CD1c-positive myeloid dendritic cell (primary cell): ENCODE results near the gene TIMD4.

Experiments used
- DNase-seq: peaks from one replicate; pipeline ENCODE4 v3.0.0-alpha.2; 2016; ENCODE audit errors: extremely low spot score

The TIMD4 gene

DNA sequence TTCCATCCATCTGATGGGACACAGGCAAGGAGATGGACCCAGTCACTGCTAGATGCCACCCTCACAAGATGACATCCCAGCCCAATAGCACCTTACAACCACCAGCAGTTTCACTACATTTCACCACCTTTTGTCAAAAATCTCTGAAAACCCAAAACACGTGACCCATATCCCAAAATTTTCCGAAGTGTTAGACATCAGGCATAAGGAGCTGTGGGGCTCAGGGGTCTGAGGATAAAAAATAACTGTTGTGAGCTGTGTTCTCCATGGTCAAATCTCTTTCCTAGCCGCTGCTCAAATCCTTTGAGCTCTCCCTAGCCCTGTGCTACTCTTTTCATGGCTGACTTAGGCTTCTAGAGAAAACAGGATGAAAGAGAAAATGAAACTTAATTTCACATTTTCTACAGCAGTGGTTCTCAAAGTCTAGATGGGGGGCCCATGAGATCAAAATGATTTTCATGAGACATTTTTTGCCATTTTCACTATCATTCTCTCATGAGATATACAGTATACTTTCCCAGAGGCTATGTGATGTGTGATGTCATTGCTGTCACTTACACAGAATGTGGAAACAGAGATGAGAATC, 40.7 kb downstream of the TIMD4 start:
- DNase-seq: no peak

DNA sequence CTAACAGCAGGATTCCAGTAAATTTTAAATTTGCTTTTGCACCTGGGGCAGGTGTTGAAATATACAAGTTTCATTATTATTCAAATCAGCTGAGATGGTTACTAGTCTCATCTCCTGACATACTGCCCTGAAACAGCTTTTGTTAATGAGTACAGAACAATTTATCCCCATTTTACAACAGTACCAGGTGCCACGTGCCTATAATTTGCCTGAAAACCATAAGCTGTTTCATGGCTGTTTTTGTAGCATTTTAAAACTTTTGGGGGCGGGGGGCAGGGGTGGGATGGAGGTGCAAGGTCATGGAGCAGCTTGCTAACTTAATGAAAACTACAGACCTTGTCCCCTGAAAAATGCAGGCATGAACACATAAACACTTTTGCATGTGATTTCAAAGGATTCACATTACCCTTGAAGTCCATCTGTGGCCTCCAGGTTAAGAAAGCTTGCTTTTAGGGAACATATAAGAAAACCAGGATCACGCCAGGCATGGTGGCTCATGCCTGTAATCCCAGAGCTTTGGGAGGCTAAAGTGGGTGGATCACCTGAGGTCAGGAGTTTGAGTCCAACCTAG, 42.1 kb downstream of the TIMD4 start:
- no peak for DNase-seq

DNA sequence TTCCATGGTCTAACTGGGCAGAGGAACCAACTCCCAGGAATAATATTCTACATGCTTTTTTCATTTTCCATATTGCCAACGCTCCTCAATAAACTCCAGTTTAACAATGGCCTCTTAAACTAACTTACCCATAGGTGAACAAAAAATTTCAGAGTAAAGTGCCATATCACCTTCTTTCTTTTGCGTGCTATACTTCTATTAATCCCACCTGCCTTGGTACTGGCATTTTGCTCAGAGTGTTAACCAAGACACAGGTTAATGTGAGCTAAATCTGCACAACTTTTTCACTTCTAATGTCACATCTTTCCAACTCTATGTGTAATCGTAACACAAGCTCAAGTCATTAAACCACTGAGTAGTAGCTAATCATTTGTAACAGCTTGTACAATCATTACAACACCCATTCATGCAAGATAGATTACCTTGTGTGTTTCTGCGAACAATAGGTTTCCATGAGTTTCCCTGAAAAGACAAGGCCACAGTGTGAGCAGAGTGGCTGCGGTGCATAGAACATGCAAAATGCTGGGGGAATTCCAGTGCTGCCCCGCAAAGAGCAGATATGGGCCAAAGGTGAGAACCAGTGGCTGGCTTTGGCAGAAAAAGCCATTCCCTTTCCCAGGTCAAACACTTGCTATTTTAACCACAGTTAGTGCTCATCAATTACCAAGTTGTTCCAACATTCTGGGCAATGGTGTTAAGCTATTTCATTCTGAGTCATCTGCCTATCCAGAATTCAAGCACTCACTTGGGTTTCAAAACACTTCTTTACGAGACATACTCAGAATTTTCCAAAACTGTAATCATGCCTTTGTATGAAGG, 42.8 kb downstream of the TIMD4 start:
- DNase-seq: no peak

DNA sequence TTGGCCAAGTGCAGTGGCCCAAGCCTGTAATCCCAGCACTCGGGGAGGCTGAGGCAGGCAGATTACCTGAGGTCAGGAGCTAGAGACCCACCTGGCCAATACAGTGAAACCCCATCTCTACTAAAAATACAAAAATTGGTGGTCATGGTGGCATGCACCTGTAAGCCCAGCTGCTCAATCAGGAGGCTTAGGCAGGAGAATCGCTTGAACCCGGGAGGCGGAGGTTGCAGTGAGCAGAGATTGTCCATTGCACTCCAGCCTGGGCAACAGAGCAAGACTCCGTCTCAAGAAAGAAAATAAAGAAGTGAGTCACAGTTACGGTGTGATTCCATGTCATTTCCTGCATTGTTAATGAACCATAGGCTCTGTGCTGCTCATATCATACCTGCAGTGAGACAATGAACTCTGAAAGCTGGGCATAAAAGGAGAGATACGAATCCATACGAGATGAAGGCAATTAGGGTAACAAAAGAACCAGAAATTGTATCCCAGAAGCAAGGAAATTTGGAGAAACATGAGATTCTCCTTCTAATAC, 44.6 kb downstream of the TIMD4 start:
- no peak for DNase-seq

DNA sequence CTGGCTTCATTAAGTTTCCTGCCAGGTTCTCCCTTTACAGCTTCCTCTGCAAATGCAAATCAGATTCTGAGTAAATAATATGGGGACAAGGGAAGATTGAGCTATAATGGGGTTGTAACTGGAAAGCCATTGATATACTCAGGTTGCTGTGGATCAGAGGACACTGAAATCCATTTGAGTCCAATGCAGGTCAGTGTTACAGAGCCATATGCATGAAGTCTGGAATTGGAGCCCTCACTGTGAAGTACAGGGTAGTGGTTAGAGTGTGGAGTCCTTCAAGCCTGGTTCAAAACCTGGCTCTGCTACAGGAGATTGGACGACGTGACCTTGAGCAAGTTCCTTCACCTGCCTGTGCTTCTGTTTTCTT, 48.7 kb downstream of the TIMD4 start:
- DNase-seq: no peak

DNA sequence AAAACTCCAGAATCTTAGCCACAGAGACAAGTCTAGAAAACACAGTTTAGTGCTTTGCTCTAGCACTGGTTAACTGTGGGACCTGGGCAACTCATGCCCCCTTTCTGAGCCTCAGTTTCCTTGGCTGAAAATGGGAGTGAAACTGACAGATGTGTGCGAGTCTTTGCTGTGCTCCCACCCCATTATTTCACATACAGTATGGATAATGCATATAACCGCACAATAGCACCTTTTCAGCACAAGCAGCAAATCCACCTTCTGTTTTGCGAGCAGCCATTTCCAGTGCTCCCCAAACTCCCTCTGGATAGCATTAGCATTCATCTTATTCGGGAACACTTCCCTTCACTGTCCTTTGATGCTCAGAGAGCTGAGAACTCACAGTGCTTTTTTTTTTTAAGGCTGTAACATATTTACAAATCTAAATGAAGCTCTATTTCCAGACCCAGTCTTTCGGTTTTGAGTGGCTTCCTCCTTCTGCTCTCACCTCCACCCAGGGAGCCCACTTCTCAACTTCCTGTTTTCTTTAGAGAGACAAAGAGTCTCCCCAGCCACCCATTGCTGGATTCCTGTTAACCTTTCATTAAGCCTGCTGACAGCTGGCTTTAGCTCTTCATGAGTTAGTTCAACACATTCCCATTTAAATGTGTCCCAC, 49.2 kb downstream of the TIMD4 start:
- peak; percentile 41 for DNase-seq

DNA sequence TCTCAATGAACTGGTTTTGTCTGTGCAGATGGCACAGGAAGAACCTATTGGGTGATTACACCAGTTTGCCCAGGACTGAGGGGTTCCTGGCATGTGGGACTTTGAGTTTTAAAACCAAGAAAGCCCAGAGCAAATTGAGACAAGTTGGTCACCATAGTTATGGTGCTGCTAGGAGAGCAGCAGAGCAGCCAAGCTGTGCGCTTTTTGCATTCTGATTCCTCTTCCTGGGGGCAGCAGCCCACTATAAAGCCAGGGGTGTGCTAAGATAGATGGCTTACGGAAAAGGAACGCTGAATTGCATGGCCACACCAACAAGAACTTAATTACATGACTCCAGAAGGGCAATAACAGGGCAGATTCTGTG, 49.7 kb downstream of the TIMD4 start:
- no peak for DNase-seq

DNA sequence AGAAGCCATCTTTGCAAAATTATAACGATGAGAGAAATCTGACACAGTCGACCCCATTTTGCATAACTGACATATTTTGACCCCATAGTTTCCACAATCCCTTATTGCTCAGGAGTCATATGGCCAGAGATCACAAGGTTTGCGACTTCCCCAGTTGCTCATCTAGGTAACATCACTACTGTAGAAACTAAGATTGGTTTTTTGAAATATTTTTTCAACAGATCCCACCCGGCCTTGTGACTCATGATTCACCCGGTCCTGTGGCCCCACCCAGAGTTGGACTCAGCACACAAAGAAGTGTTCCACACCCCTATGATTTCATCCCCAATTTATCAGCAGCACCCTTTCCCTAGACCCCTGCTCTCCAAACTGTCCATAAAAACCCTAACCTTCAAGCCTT, 50.2 kb downstream of the TIMD4 start:
- no peak for DNase-seq

DNA sequence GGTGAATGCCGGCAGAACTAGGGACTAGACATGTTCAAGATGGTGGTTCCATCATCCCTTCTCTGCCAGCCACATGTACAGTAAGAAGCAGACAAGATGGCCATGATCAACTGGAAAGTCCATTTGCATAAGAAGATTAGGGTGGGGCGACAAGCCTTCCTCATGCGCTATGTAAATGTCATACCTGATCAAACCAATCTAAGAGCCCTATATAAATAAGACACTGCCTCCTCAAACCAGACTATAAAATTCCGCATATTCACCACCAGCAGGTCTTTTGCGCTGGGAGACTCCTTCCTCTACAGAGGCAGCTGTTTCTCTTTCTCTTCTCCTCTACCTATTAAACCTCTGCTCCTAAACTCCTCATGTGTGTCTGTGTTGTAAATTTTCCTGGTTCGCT, 53.8 kb downstream of the TIMD4 start:
- DNase-seq: no peak

DNA sequence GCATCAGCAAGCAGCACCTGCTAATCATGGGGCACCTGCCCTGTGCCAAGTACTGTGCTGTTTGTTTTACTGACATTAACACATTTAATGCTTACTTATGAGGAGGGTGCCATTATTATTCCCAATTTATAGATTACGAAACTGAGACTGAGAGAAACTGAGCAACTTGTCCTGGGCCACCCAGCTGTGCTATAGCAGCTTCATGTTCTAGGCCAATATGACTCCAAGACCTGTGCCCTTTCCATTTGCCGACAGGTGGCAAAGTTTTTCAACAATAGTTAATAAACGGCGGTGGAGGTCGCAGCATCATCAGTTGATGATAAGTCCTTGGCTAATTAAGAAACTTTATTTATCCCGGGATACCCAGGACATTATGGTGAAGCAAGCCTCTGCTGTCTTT, 55.4 kb downstream of the TIMD4 start:
- no peak for DNase-seq

DNA sequence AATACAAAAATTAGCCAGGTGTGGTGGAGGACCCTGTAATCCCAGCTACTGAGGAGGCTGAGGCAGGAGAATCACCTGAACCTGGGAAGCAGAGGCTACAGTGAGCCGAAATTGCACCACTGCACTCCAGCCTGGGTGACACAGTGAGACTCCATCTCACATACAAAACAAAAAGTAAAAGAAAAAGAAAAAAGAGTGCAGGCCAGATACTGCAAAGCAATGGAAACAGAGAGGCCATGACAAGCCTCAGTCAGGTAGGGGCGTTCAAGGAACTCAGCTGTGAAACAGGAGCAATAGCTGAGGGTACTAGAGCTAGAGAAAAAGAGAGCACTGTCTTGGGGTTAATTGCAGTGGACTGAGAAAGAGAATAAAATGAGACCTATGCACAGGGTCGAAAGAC, 56.2 kb downstream of the TIMD4 start:
- DNase-seq: no peak

DNA sequence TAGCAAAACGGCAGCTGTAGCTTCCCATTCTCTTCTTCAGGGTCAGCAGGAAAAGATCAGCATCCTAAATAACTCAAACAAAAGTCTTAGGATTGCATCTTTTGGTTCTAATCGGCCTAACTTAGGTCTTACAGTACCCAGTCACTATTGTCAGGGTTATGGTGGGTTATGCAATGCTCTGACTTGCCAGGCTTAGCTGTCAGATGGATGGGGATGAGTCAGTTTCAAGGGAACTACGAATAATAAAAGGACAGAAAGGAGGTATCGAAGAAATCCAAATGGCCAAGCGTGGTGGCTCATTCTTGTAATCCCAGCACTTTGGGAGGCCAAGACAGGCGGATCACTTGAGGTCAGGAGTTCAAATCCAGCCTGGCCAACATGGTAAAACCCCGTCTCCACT, 66.5 kb downstream of the TIMD4 start:
- no peak for DNase-seq

DNA sequence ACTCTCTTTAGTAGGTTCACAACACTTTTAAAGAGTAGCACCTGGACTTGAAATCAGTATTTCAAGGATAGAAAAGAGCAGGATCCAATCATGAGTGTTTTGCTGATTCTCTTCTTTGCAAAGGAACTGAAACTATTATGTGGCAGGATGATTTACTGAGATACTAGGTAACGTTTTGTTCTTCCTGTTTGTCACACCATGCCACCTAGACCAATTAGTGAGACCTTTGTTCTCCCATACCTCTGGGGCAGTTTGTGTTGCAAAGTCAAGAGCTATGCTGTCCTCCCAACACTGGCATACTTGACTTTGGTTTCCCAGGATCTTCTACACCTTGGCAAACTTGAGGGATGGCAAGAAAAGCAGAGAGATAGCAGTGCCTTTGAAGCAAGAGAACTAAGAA, 69.5 kb downstream of the TIMD4 start:
- DNase-seq: no peak

DNA sequence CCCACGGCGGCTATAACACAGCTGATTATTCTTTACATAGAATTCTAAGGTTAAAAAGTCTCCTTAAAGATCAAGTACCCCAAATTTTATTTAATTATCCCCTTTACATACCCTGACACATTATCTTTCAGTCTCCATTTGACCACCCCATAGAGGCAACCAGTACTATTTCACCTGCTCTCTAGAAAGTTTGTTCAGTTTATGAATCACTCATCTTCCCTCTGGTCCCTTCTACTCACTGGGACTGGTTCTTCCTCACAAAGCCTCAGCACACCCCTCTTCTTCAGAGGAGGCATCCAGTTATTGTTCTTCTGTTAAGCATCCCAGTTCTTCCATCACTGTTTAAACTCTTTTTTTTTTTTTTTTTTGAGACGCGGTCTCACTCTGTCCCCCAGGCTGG, 70.2 kb downstream of the TIMD4 start:
- DNase-seq: no peak

DNA sequence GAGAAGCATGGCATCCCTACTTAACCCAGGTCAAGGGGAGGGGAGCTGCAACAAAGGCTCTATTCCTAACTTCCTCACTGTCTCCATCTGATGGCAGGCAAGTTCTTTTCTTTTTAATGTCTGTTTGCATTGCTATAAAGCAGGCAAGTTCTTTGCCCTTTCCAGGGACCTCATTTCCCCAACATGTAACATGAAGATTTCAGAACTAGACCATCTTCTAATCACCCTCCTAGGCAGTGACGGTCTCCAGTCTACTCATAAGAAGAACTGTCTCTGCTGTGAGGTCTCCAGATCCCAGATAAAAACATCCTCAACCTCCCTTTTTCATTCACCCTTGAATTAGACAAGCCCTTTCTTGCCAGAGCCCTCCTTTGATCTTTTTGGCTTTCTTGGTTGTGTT, 70.8 kb downstream of the TIMD4 start:
- DNase-seq: no peak

DNA sequence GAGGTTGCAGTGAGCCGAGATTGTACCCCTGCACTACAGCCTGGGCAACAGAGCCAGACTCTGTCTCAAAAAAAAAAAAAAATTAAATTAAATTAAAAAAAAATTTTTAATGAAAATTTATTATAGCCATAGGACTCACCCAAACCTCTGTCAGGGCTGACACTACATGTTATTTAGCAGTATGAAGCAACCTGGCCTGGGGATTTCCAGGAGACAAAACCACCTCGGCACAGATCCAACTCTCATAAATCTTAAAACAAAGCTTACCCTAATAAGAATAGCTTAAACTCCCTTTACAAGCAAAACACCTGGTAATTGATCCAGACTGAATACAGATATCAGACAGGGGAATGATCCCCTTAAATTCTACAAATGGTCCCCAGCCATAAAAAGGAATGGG, 74.5 kb downstream of the TIMD4 start:
- DNase-seq: no peak

DNA sequence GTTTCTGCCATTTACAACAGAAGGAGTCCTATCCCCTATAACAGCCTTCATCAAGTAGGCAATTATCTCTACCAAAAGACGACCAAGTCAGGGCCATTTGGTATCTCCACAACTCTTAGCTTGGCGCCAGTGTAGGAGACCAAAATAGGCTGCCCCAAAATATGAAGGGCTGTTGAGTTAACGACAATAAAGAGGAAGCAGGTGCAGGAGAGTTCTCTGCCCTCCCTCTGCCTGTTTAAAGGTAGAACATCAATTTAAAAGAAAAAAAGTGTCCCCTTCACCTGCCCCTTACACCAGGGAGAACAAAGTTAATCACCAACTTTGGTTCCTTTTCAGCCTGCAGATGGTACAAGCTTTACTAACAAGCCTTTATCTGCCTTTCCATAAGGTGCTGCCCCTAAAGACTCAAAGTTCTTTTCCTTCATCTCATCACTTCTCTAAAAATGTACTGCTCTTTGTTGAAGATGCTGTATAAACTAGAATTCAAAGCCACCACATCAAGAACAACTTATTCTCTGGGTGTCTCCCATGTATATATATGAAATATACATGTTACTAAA, 79.6 kb downstream of the TIMD4 start:
- DNase-seq: no peak

DNA sequence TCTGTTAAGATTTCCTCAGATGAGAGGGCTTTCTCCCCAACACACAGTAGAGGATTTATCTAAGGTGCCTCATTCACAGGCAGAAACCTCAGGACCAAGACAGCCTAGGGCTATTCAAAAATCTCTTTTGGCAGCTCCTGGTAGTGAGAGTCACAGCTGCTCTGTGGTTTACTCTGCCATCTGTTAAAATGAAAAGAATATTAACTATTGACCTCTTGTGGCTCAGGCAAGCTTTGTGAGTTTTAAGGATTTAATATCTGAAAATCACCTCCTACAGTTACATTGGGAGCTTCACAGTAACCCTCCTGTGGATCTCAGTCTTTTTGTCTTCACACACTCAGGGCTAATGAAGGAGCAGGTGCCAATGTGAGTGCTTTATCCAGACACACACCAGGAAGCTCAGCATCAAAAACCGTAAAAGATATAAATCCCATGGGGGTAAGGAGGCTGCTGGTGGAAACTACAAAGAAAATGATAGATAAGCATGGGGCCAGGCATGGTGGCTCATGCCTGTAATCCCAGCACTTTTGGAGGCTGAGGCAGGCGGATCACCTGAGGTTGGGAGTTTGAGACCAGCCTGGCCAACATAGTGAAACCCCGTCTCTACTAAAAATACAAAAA, 83.3 kb downstream of the TIMD4 start:
- no peak for DNase-seq

DNA sequence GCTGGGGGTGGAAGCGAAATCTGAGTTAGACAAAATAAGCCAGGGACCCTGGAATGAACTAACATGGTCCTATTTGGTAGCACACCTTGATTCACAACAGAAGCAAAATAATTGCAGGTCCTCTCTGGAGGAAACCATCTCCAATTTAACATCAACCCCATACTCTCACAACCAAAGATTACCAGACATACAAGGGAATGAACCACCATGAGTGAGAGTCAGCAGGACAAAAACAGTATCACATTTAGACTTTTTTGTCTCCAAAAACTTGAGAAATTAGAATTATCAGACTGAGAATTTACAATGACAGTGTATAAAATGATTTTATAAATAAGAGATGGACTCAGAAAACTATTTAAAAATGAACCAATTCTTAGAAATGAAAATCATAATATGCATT, 91.8 kb downstream of the TIMD4 start:
- DNase-seq: no peak

DNA sequence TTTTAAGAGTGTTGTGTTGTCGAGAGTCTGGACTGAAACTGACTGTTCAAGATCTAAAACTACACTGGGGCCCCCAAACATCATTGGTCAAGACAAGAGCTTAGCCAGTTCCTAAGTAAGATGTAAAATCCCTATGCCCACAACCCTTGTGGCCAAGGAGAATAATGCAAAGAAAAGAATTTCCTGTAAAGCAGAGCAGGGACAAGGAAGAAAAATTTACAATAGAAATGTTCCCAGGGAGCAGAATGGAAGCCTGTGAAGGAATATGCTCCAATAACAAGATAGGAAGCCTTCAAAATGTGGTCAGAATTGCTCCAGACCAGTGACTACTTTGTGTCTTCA, 92.6 kb downstream of the TIMD4 start:
- DNase-seq: no peak
